Parathyroid adenoma (tissue), 2 donors: ENCODE results near the gene CAMKMT.
A peak's percentile ranks its signal among the peaks of the same experiment; 100 is the strongest.

Source experiments
- H2AFZ ChIP-seq: fragments of 300-600 bp; sonication (generic); one replicate; pipeline ENCODE4 v1.7.0; 2017; ENCODE audit warnings: antibody characterized with exemption, mild to moderate bottlenecking
- H3K27ac ChIP-seq: fragments of 300-600 bp; sonication (generic); one replicate; pipeline ENCODE4 v1.7.0; 2017
- H3K27me3 ChIP-seq: fragments of 300-600 bp; sonication (generic); one replicate; pipeline ENCODE4 v1.7.0; 2017; ENCODE audit warnings: low read length; ENCODE audit not compliant: control insufficient read depth, insufficient read depth
- H3K36me3 ChIP-seq: fragments of 300-600 bp; sonication (generic); one replicate; pipeline ENCODE4 v1.7.0; 2017; ENCODE audit warnings: low read length; ENCODE audit not compliant: control insufficient read depth, insufficient read depth
- H3K4me1 ChIP-seq: fragments of 300-600 bp; sonication (generic); one replicate; pipeline ENCODE4 v1.7.0; 2017; ENCODE audit warnings: control low read depth
- H3K4me2 ChIP-seq: fragments of 300-600 bp; sonication (generic); one replicate; pipeline ENCODE4 v1.7.0; 2017; ENCODE audit warnings: low read length
- H3K4me3 ChIP-seq: fragments of 300-600 bp; sonication (generic); one replicate; pipeline ENCODE4 v1.7.0; 2017; ENCODE audit warnings: low read depth, low read length
- H3K79me2 ChIP-seq: fragments of 300-600 bp; sonication (generic); one replicate; pipeline ENCODE4 v1.7.0; 2017; ENCODE audit warnings: control low read depth
- H3K9ac ChIP-seq: fragments of 300-600 bp; sonication (generic); one replicate; pipeline ENCODE4 v1.7.0; 2017; ENCODE audit warnings: mild to moderate bottlenecking
- H3K9me3 ChIP-seq: fragments of 300-600 bp; sonication (generic); one replicate; pipeline ENCODE4 v1.7.0; 2017; ENCODE audit warnings: low read length; ENCODE audit not compliant: control insufficient read depth
- CTCF ChIP-seq: fragments of 300-600 bp; sonication (generic); IDR thresholded peaks from one replicate; pipeline ENCODE4 v1.7.0; 2017; ENCODE audit warnings: antibody characterized with exemption, mild to moderate bottlenecking
- donor health status: primary hyperparathyroidism.

Gene CAMKMT

GRCh38 chr2:44772131-44772530, 410.4 kb downstream of the CAMKMT start:
- Histone ChIP-seq H3K4me1 (peaks cover 3% of the 10 kb centered on the region), H3K9ac (no peak overlapping the region), H3K4me2 (no peak overlapping the region), H3K27me3 (no peaks in the 10 kb centered on the region), H3K27ac (no peak overlapping the region), H2AFZ (no peak overlapping the region), H3K36me3 (no peaks in the 10 kb centered on the region), H3K9me3 (no peaks in the 10 kb centered on the region), H3K4me3 (no peak overlapping the region), H3K79me2 (no peaks in the 10 kb centered on the region)
- TF ChIP-seq CTCF: no peak

- no peak overlapping the region for H3K4me2 ChIP-seq
- TF ChIP-seq CTCF: no peak
- H3K79me2 ChIP-seq: no peaks in the 10 kb centered on the region
- H3K9ac ChIP-seq: no peak overlapping the region
- H3K4me3 ChIP-seq: no peak overlapping the region
- H3K4me1 ChIP-seq: peaks cover 3% of the 10 kb centered on the region
- H3K36me3 ChIP-seq: no peaks in the 10 kb centered on the region
- no peak overlapping the region for H2AFZ ChIP-seq
- H3K27ac ChIP-seq: no peak overlapping the region
- no peaks in the 10 kb centered on the region for H3K27me3 ChIP-seq
- no peaks in the 10 kb centered on the region for H3K9me3 ChIP-seq
These were observed 411.1 kb downstream of the CAMKMT start for GRCh38 chr2:44772669-44773378.

GRCh38 chr2:44774826-44775492, 413.2 kb downstream of the CAMKMT start:
- Histone ChIP-seq H3K4me2 (peak overlapping the region; percentile 34), H3K9me3 (no peaks in the 10 kb centered on the region), H3K4me1 (peaks cover 3% of the 10 kb centered on the region), H3K4me3 (no peak overlapping the region), H3K36me3 (no peaks in the 10 kb centered on the region), H3K27me3 (no peaks in the 10 kb centered on the region), H2AFZ (no peak overlapping the region), H3K9ac (no peak overlapping the region), H3K27ac (no peak overlapping the region), H3K79me2 (no peaks in the 10 kb centered on the region)
- TF ChIP-seq CTCF: no peak

GRCh38 chr2:44777036-44777435, 415.3 kb downstream of the CAMKMT start:
- Histone ChIP-seq H3K4me3 (no peak overlapping the region), H3K9ac (no peak overlapping the region), H2AFZ (no peak overlapping the region), H3K4me1 (peaks cover 3% of the 10 kb centered on the region), H3K79me2 (no peaks in the 10 kb centered on the region), H3K27me3 (no peaks in the 10 kb centered on the region), H3K4me2 (no peak overlapping the region), H3K9me3 (no peaks in the 10 kb centered on the region), H3K36me3 (no peaks in the 10 kb centered on the region), H3K27ac (no peak overlapping the region)
- no peak for TF ChIP-seq CTCF
